HepG2 (cell line): Measurements from ENCODE around the gene ZNF597. TPM values are rescaled to one million over a fixed set of nuclear protein-coding genes. Genes with fewer than 3 reads are reported as not detected.

Experiments
- ATAC-seq: fragments of 200-7000 bp; cut with Tn5 transposase; 3 replicates; pipeline ENCODE4 v1.9.1; 2020; ENCODE audit warnings: mild to moderate bottlenecking, moderate library complexity
- BruUV-seq: library from RNA; stranded (reverse); fragments of 400-500 nt; replicated peaks from 2 replicates; lab custom pipeline; 2021; lab: Mats Ljungman, UMichigan
- CTCF ChIA-PET: fragments of 300-600 bp; formaldehyde crosslinking; extraction: SDS; loops from one replicate; lab custom pipeline; 2021; ENCODE audit warnings: low total read pairs, inconsistent platforms, low intra/inter-chr PET ratio; lab: Yijun Ruan, JAX
- POLR2A ChIA-PET: fragments of 350-600 bp; sonication (Branson Sonifier 250); formaldehyde crosslinking; loops from one replicate; lab custom pipeline; 2020; ENCODE audit warnings: antibody characterized with exemption, inconsistent platforms; lab: Yijun Ruan, JAX
- DNase-seq: peaks from one replicate; pipeline ENCODE4 v3.0.0-alpha.2; 2015; ENCODE audit warnings: low spot score
- FAIRE-seq: peaks from 3 replicates; lab custom pipeline; 2011; peaks lifted over from hg19 to GRCh38; lab: Jason Lieb, UNC
- H2AFZ ChIP-seq: one replicate; pipeline ENCODE4 v1.6.1; 2011; ENCODE audit warnings: low read length, inconsistent platforms
- H3K27ac ChIP-seq: fragments of 300-600 bp; 3 replicates; pipeline ENCODE4 v1.8.0; 2011; ENCODE audit warnings: mixed run types, mild to moderate bottlenecking, mixed read lengths, low read length, inconsistent platforms; ENCODE audit not compliant: insufficient read depth; ENCODE audit errors: extremely low read length
- H3K27me3 ChIP-seq, 2 experiments: fragments of 200-600 bp in 1 of 2; 2 replicates in 1 of 2; 3 replicates in 1 of 2; pipeline versions ENCODE4 v1.6.0 to v1.8.0; 2011; ENCODE audit warnings: low read length in 2 of 2, mild to moderate bottlenecking in 2 of 2, moderate library complexity in 2 of 2, inconsistent platforms in 1 of 2; ENCODE audit not compliant: insufficient read depth in 2 of 2, control insufficient read depth in 1 of 2
- H3K36me3 ChIP-seq, 2 experiments: fragments of 200-600 bp in 1 of 2; replicated peaks in 1 of 2; 2 replicates in 1 of 2; 3 replicates in 1 of 2; pipeline versions ENCODE4 v1.5.1 to v1.8.0; 2011; ENCODE audit warnings: low read length in 2 of 2, inconsistent platforms in 1 of 2; ENCODE audit not compliant: insufficient read depth in 2 of 2, control insufficient read depth in 1 of 2
- H3K4me1 ChIP-seq: 2 replicates; pipeline ENCODE4 v1.5.1; 2012; ENCODE audit warnings: low read length, inconsistent platforms; ENCODE audit not compliant: insufficient read depth
- H3K4me2 ChIP-seq: 2 replicates; pipeline ENCODE4 v1.6.0; 2011; ENCODE audit warnings: low read depth, low read length, inconsistent platforms
- H3K4me3 ChIP-seq, 3 experiments: fragments of 200-600 bp in 1 of 3; sonication (generic), shearing (Covaris generic) in 1 of 3; replicated peaks in 1 of 3; 2 replicates each; pipeline ENCODE4 v1.5.1; 2011 to 2016; ENCODE audit warnings: low read length in 3 of 3, inconsistent platforms in 2 of 3, low read depth in 2 of 3, mild to moderate bottlenecking in 2 of 3, control low read depth in 1 of 3, mixed read lengths in 1 of 3; ENCODE audit not compliant: insufficient read depth in 1 of 3
- H3K79me2 ChIP-seq: one replicate; pipeline ENCODE4 v1.6.1; 2011; ENCODE audit warnings: low read length, inconsistent platforms; ENCODE audit not compliant: insufficient read depth
- H3K9ac ChIP-seq: 2 replicates; pipeline ENCODE4 v1.6.0; 2011; ENCODE audit warnings: mild to moderate bottlenecking, low read depth, low read length, inconsistent platforms; ENCODE audit not compliant: insufficient read depth
- H3K9me3 ChIP-seq: 2 replicates; pipeline ENCODE4 v1.5.1; 2012; ENCODE audit warnings: mild to moderate bottlenecking, low read length
- H4K20me1 ChIP-seq: 2 replicates; pipeline ENCODE4 v1.6.0; 2011; ENCODE audit warnings: inconsistent platforms, mild to moderate bottlenecking, low read length, moderate library complexity; ENCODE audit not compliant: insufficient read depth
- AHR ChIP-seq: IDR thresholded peaks from 2 replicates; pipeline ENCODE4 v1.6.1; 2018; ENCODE audit warnings: missing genetic modification reagents, missing compliant biosample characterization
- CBX5 ChIP-seq: sonication (generic); formaldehyde crosslinking; IDR thresholded peaks from 2 replicates; pipeline ENCODE4 v1.4.0; 2020; ENCODE audit warnings: missing genetic modification reagents, borderline replicate concordance
- MAFK ChIP-seq, 2 experiments: IDR thresholded peaks in 1 of 2; conservative IDR thresholded peaks in 1 of 2; 2 replicates each; pipeline ENCODE4 v1.6.1; 2011; ENCODE audit warnings: improper control_type of control experiment in 2 of 2, low read length in 2 of 2
- RORA ChIP-seq: sonication (generic); formaldehyde crosslinking; IDR thresholded peaks from 2 replicates; pipeline ENCODE4 v1.5.0; 2020; ENCODE audit warnings: mild to moderate bottlenecking, missing genetic modification reagents, moderate library complexity
- ZNF563 ChIP-seq: sonication (generic); formaldehyde crosslinking; IDR thresholded peaks from 2 replicates; pipeline ENCODE4 v1.8.0; 2022; ENCODE audit warnings: mild to moderate bottlenecking, moderate library complexity, missing genetic modification reagents
- WGBS: methylation state at CpG from one replicate; pipeline ENCODE4 v1.1.6; 2017; ENCODE audit warnings: low lambda C conversion rate; 5-methylcytosine and 5-hydroxymethylcytosine counted together
- in situ Hi-C: cut with HindIII; loops from 2 replicates; pipeline ENCODE4 v1.10.0; 2017; ENCODE audit warnings: low pct_unique_long_range_greater_than_20kb; ENCODE audit not compliant: extremely low pct_ligation_motif_present
- intact Hi-C: fragments of 100-400 bp; cut with micrococcal nuclease; formaldehyde crosslinking; loops from one replicate; pipeline ENCODE4 v1.10.0; 2022; ENCODE audit not compliant: unreplicated experiment
- polyA plus RNA-seq, 8 experiments: library from polyadenylated mRNA; depleted of rRNA in 3 of 8; stranded (reverse) in 7 of 8; unstranded in 1 of 8; fragments of >200 nt; fragmentation: Illumina TruSeq in 4 of 8; extraction: Trizol in 4 of 8; gene quantifications; 2 replicates each; pipeline versions ENCODE4 v1.2.1 to v1.2.3, GENCODE V29; 2011 to 2016; ENCODE audit warnings: low read depth in 4 of 8, missing spikeins in 1 of 8, mixed read lengths in 1 of 8; ENCODE audit not compliant: insufficient read depth in 1 of 8
- total RNA-seq, 5 experiments: library from RNA; depleted of rRNA; stranded (reverse); fragments of >200 nt; fragmentation: Illumina TruSeq; extraction: Trizol; gene quantifications; 2 replicates each; pipeline ENCODE4 v1.2.3, GENCODE V29; 2016; ENCODE audit warnings: low read depth in 1 of 5

ZNF597 gene
- total and polyA plus RNA-seq, 2 of the 13 experiments (the other 11 are each of a cell fraction or from before 2014, with no cell fraction given): 1.3 to 2.4 TPM

DNA sequence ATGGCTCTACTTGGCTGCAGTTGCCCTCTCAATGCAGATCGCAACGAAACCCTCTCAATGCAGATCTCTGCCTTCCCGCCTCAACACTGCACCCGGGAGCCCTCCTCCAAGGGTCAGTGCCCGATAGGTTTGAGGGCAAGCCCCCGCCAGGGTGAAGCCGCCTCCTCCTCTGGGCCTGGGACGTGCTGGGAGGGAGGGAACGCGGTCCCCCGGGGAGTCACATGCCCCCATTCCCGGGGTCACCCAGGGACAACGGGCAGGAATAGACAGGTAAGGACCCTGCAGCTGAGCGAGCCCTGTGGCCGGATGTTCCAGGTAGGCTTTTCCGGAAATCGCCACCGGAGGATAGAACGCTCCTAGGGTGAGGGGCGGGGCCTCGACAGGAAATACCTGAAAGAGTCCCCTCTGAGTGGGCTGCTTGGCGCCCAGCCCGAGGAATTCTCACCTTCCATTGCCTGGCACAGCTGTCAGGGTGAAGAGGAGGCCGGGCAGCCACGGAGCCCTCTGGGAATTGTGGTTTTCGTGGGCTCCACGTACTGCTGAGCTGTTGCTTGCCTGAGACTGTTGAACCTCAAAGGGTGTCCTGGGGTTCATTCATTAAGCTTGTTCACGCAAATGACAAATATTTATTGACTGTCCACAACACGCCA, 29.4 kb downstream of the ZNF597 start:
- in situ Hi-C loops: no loop called here
- intact Hi-C loops: no loop called here
- POLR2A ChIA-PET: interaction anchor here (0.8 kb wide), 1 partner anchor 13 kb away, joined by 6 read pairs; the partner anchor contains the start of genes ZNF174 and ZSCAN32
- H3K36me3 ChIP-seq: peaks cover 0 to 2% of the 10 kb centered on the region in 2 experiments; a peak in 1 of 5 replicates
- TF ChIP-seq AHR (CRISPR knock-in tag): no peak
- TF ChIP-seq ZNF563 (CRISPR knock-in tag): no peak
- TF ChIP-seq RORA: no peak
- ATAC-seq: no peak
- no peak for FAIRE-seq
- 92% methylated on average over 24 of the region's 29 CpGs for WGBS
- H3K9ac ChIP-seq: no peak overlapping the region
- no peak overlapping the region for H2AFZ ChIP-seq
- H3K79me2 ChIP-seq: no peaks in the 10 kb centered on the region
- H4K20me1 ChIP-seq: no peaks in the 10 kb centered on the region
- H3K4me2 ChIP-seq: no peak overlapping the region
- no peaks in the 10 kb centered on the region for H3K27me3 ChIP-seq
- BruUV-seq: no TSS peak
- peaks cover 3% of the 10 kb centered on the region; the same call in 1 of the 2 replicates for H3K9me3 ChIP-seq
- CTCF ChIA-PET: no interaction called here
- no peak overlapping the region for H3K27ac ChIP-seq
- DNase-seq: no peak
- no peak overlapping the region for H3K4me3 ChIP-seq
- H3K4me1 ChIP-seq: no peaks in the 10 kb centered on the region

DNA sequence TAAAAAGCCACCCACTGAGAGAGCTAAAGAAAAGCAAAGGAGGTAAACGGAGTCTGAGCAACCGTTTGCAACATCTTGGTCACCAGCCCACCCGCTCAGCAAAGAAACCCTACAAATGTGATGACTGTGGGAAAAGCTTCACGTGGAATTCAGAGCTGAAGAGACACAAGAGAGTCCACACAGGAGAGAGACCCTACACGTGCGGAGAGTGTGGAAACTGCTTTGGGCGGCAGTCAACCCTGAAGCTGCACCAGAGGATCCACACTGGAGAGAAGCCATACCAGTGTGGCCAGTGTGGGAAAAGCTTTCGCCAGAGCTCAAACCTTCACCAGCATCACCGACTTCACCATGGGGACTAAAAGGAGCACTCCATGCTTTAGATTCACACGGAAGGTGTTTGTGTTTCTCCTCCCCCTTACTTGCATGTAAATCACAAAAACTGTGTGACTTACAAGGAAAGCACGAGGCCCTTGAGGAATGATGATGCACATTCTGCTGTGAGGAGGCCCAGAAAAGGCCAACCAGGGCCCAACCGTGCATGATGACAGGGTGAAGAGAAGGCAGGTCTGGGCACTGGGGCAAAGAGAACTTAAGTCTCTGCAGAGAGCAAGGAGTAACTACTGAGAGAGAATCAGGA, 34.6 kb downstream of the ZNF597 start:
- ChIA-PET POLR2A (no interaction called here), CTCF (no interaction called here)

More for the DNA sequence above, 34.6 kb downstream of the ZNF597 start:
- WGBS: 96% methylated on average over 12 of the region's 12 CpGs
- TF ChIP-seq MAFK (conservative IDR thresholded peaks at IDR 0.05 in 1 of 2, IDR thresholded peaks at IDR 0.05 in 1 of 2; ENCODE audit: low read length in 2 of 2) (peak; percentile 40 to 60), CBX5 (CRISPR knock-in tag) (no peak)
- no peaks in the 10 kb centered on the region for H4K20me1 ChIP-seq
- H3K27me3 ChIP-seq: no peaks in the 10 kb centered on the region
- ATAC-seq (no peak), DNase-seq (no peak), FAIRE-seq (no peak)
- peaks cover 3 to 33% of the 10 kb centered on the region in 2 experiments; a peak in 4 of 5 replicates for H3K36me3 ChIP-seq
- no peaks in the 10 kb centered on the region for H3K9me3 ChIP-seq
- H3K4me3 ChIP-seq: no peak overlapping the region
- H2AFZ ChIP-seq: no peak overlapping the region
- H3K27ac ChIP-seq: no peak overlapping the region
- no TSS peak for BruUV-seq
- no peak overlapping the region for H3K9ac ChIP-seq
- H3K4me2 ChIP-seq: no peak overlapping the region
- H3K79me2 ChIP-seq: peaks cover under 1% of the 10 kb centered on the region
- peaks cover 7% of the 10 kb centered on the region for H3K4me1 ChIP-seq
- in situ Hi-C loops (no loop called here), intact Hi-C loops (loop anchor here (10.0 kb wide), 1 partner anchor 86 kb away; the partner anchor contains the start of gene C16orf90)
